HG03060 (cell line): Measurements from ENCODE around the gene PTPRN2.
"Not testable (repeated sequence)": the region's sequence is repeated elsewhere in the genome, so short reads cannot be mapped to it uniquely, and the experiment has no call there.

Experiments
- ATAC-seq: cut with Tn5 transposase; IDR thresholded peaks from one replicate; pipeline ENCODE4 v1.9.1; 2021; ENCODE audit warnings: low read depth, moderate number of reproducible peaks; ENCODE audit not compliant: unreplicated experiment

The PTPRN2 gene

DNA sequence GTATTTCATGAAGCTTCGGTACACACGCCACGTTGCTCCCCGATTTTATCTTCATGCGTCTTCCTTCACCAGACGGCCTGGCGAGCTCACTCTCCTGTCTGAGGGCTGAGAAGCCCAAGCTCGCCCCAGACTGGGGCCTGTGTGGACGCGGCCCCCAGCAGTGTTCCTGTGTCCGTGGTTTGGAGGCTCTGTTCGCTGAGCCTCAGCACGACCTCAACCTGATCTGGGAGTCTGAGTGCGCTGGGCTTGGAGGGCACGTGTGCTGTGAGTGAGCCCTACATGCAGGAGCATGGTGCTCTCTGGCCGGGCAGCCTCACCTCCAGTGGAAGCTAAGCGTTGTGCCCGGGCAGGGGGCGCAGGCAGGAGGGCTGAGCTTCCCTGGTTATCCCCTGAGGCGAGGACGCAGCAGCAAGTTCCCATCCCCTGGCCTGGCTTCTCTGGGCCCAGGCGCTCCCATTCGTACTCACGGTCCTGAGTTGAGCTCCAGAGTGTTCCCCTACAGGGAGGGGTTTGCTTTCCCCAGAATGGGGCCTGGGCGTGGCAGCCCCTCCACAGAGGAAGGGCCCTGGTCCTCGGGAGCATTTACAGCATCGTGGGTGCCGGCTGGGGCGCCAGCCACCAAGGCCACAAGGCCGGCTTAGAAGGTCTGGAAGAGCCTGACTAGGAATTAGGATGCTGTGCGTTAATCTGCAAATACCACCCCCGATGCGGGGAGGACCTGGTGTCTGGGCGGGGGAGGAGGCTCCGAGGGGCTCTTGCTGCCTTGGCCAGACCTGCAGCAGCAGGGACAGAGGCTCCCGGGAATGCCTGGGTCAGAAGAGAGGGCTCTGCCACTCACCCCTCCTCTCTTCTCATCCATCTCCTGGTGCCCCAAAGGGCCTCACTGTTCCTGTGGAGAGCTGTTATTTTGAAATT is 850.2 kb downstream of the PTPRN2 start:
- no peak for ATAC-seq

DNA sequence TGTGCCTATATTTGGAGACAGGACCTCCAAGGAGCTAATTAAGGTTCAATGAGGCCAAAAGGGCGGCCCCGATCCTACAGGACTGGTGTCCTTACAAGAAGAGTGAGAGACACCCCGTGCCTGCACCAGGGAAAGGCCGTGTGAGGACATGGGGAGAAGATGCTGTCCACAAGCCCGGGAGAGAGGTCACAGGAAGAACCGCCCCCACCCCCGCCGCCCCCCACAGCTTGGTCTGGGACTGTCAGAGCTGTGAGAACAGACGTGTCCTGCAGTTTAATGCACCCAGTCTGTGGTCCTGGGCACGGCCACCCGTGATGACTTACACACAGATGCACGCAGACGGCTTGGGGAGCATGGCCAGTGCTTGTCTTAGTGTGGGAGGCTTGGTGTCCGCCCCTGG is 851.3 kb downstream of the PTPRN2 start:
- no peak for ATAC-seq

DNA sequence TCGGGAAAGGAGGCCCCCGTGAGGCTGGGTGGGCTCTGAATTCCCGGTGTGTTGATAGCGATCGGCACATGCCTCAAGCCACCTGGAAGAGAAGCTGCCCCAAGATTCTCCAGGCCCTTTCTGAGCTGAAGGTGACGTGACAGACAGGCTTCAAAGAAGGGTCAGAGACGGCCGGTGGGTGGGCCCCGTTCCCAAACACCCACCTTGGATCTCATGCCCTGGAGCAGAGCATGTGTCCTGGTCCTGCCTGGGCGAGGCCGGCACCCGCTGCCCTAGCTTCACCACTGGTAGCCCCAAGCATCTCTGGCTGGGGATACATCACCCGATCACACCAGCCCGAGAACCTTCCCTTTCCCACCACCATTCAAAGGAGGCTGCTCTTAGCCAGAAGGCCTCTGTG is 851.8 kb downstream of the PTPRN2 start:
- ATAC-seq, result no peak

DNA sequence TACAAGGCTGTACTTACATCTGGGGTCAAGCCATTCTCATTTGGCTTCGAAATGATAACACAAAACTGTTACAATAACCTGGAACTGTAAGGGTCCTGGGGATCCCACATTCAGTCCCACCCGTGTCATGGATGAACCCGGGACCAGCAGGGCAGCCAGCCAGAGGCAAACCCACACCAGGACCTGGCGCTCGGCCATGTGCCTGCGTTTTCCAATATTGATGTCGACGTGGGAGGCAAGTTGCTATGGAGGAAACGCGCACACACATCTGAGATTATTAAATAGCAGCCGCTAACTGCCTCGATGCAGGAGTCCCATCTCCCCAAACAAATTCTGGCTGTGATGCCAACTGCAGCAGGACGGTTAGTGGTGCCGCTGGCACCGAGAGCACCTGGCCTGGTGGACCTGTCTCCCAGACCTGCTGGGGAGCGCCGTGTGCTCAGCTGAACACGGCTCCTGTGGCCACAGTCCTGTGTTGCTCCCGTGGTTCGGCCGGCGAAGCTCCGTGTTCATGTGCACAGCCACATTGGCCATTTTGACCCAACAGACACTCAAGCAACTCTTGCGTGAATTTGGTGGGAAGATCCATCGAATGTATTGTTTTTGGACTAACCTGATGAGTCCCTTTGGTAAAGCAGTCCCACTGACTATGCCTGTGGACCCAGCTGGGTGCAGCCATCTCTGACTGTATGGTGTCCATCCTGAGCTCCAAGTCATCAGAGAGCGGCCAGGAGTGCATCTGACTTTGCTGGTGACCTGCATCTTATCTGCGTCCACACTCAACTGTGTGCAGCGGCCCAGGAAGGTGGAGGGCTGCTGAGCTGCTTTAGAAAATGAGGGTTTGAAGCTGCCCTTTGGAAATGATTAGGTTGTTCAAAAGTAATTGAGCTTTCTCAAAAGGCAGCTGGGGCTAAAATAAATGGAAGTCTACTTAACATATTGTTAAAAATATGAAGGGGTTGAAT is 852.7 kb downstream of the PTPRN2 start:
- ATAC-seq, result no peak

DNA sequence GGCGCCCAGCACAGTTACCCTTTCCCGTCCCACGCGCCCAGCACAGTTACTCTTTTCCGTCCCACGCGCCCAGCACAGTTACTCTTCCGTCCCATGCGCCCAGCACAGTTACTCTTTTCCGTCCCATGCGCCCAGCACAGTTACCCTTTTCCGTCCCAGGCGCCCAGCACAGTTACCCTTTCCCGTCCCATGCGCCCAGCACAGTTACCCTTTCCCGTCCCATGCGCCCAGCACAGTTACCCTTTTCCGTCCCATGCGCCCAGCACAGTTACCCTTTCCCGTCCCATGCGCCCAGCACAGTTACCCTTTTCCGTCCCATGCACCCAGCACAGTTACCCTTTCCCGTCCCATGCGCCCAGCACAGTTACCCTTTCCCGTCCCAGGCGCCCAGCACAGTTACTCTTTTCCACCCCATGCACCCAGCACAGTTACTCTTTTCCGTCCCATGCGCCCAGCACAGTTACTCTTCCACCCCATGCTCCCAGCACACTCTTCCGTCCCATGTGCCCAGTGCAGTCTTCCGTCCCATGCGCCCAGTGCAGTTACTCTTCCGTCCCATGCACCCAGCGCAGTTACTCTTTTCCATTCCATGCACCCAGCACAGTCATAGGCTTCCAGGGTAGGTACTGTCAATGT is 853.7 kb downstream of the PTPRN2 start:
- ATAC-seq, result not testable (repeated sequence)

DNA sequence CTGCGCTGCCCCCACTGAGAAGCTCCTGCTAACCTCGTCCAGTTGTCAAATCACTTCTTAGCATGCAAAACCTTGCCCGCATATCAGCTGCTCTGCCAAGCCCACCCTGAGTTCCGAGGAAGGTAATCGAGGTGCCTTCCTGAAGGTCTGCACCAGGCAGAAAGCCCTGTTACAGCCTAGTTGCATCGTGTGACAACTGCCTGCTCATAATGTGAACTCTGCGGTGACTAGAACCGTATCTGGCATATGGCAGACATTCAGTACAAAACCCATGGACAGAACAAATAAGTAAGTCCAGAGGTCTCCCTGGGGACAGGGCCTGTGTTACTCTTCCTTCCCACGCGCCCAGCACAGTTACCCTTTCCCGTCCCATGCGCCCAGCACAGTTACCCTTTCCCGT is 856.5 kb downstream of the PTPRN2 start:
- no peak for ATAC-seq

DNA sequence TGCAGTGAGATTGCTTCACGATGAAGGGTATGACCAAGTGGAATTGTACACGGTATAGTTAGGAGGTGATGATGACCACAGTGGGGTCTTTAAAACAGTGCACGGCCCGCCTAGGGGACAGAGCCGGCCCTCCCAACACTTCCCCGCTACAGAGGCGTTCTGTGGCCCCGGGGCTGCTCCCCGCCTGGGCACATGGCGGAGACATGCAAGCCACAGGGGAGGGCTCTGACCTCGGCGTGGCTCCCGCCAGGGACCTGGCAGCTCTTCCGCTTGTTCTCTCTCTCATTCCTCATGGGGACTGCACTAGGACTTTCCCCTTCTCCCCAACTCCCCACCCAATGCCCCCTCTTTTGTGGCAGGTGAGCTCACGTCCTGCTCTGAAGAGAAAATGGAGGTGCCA is 857.0 kb downstream of the PTPRN2 start:
- no peak for ATAC-seq

DNA sequence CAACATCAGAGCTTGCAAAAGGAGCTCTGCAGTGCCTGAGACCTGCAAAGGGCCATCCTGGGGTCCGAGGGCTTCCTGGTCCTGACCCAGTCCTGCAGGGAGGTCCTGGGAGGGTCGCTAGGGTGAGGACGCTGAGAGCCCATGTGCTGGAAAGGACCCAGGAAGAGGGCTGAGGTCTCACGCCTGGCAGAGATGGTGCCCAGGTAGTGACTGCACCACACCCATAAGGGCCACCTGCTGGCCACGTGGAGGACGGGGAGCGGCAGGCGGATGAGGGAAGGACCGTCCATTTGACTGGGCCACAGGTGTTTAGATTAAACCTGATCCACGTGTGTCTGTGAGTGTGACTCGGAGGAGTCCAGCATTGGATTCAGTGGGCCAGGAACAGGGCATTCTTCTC is 858.1 kb downstream of the PTPRN2 start:
- ATAC-seq, result no peak

DNA sequence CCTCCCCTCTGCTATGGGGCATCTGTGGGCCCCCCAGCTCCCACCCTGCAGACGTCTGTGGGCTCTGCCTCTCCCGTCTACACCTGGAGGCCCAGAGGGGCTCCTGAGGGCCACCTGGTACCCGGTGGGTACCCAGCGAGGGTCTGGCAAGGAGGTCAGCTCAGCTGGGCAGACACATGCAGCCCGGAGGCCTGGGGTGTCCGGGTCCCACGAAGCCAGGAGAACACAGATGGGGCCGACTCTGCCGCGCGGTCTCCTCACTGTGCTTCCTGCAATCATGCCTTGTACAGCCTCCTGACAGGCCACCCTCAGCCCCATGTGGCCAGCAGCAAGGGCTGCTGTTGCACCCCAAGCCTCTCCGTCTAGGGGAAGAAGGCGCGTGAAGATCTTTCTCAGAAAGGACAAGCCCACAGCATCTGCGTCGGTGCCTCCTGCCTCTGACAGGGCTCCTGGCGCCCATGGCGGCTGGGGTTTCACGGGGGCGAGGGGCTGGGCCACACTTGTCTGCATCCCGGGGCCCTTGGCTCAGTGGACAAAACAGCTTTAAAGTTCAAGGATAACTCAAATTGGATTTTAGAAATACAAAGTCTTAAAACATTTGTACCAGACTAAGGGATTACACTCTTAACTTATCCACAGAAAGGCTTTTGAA is 859.5 kb downstream of the PTPRN2 start:
- ATAC-seq, result no peak

DNA sequence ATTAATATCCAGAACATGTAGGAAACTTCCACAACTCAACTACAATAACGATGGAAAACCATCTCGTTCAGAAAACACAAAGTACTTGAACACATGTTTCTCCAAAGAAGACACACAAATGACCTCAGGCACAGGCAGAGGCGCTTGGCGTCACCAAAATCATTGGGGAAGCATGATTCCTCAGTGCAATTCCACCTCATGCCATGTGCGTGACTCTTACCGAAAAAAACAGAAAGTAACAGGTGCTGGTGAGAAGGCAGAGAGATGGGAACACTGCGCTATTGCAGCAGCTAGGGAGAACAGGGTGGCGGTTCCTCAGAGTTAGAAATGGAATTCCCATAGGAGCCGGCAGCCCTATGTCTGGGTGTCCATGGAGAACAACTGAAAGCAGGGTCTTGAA is 860.9 kb downstream of the PTPRN2 start:
- no peak for ATAC-seq

DNA sequence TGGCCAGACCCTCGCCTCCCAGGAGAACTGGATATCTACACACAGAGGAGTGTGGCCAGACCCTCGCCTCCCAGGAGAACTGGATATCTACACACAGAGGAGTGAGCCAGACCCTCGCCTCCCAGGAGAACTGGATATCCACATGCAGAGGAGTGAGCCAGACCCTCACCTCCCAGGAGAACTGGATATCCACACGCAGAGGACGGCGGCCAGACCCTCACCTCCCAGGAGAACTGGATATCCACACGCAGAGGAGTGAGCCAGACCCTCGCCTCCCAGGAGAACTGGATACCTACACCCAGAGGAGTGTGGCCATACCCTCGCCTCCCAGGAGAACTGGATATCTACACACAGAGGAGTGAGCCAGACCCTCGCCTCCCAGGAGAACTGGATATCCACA is 862.3 kb downstream of the PTPRN2 start:
- ATAC-seq, result not testable (repeated sequence)

DNA sequence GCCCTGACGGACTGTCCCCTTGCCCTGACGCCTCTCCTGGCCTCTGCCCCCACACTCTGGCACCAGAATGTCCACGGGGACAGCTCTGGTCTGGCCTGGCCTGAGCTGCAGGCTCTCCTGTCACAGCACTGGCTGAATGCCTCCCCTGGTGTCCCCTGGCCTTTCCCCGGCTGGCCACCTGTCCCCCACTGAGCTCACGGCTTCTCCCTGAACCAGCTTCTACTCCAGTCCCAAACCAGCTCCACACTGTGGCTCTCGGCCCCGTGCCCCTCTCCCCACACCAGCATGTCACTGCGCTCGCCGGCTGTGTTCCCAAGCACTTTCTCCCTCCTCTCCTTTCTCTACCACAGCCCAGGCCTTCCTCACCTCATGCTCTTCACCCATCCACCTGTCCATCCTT is 864.4 kb downstream of the PTPRN2 start:
- no peak for ATAC-seq

DNA sequence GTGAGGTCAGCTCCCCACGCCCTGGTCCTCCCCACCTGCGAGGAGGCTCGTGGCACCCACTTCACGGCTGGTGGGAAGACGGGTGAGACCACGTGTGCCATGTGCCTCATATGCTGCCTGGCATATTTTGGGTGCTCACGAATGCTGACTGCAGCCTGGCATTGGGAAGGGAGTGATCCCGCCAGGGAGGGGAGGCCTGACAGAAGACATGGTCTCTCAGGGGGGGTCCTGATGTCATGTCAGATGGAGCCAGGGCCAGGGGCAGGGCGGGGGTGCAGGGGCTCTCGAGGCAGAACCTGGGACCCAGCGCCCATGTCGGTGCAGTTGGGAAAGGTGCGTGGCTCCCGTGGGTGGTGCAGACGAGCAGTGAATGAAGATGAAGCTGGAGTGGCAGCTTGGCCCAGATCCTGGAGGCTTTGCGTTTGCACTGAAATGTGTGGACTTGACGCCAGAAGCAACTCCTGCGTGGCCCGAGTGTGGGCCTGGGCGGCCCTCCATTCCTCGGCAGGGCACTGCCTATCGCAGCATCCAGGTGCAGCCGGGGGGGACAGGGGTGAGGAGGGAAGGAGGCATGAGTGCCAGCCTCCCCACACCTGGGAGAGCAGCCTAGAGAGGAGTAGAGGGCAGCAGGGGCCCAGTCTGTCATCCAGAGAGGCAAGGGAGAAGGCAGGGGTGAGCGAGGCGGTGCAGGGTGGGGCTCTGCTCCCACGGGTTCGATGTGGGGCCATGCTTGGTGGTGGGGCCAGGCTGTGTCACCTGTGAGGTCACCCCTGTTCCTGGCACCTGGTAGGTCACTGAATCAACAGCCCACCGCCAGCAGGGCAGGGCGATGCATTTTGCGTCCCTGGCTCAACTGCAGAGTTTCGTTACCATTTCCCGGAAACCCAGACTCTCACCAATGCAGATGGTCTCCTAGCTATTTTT is 865.2 kb downstream of the PTPRN2 start:
- ATAC-seq, result no peak

DNA sequence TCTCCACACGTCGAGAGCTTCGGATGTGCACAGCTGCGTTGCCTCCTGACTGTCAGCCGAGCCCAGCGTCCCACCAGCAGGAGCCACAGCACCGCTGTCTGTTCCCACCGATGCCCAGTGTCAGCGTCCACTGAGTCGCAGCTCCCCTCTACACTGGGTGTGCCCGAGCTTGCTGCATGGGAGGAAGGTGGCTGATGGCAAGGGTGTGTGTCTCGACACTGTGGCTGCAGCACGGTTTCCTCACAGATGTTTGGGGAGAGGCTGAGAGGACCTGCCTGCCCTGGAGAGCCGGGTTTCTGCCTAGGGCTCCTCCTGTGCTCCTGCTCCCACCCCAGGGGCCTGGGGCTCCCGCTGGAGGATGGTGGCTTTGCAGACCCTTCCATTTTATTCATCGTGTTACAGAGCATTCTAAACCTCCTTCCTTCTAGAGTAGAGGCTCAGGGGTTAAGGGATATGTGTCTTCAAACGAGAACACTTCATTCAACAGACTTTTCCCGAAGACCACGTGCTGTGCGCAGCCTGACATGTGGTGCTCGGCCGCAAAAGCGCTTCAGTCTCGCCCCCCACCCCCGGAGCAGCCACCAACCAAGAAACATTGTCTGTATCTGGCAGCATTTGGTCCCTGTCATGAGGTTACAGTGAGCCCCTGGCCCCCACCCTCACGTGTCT is 866.0 kb downstream of the PTPRN2 start:
- ATAC-seq, result no peak

DNA sequence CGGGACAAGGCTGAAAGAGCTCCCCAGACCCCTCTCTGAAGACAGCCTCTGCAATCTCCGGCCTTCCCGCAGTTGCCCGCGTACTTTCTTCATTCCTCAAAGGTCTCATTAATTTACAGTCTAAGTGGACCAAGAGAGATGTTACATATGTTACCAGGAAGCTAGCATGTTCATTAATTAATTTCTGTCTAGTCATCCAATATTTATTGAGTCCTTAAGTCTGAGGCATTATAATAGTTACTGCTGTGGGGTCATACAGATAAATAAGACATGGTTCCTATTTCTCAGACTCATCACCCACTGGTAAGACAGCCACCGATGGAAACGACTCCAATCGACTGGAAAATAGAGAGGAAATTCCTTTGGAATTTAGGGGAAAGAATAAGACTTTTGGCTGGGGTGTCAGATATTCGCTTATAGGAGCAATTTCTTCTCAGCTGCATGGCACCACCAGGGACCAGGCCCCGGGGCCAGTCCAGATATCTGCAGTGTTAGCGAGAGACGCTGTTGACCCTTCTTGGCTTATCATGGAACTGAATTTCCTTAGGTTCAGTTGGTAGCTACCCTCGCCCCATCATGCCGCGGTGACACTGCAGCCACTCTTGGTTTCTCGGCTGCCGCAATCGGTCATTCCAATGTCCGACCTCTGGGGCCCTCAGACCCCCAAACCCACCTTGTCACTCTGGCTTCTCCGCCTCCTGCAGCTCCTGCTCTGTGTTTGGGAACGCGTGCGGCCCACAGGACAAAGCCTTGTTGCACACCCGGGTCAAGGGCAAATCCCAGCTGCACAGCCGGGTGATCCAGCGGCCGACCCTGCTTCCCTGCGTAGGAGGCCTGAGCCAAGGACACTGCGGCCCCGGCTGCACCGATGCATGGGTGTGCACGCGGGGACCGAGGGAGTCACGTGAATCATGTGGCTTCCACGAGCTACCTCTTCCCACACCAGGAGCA is 867.6 kb downstream of the PTPRN2 start:
- no peak for ATAC-seq

DNA sequence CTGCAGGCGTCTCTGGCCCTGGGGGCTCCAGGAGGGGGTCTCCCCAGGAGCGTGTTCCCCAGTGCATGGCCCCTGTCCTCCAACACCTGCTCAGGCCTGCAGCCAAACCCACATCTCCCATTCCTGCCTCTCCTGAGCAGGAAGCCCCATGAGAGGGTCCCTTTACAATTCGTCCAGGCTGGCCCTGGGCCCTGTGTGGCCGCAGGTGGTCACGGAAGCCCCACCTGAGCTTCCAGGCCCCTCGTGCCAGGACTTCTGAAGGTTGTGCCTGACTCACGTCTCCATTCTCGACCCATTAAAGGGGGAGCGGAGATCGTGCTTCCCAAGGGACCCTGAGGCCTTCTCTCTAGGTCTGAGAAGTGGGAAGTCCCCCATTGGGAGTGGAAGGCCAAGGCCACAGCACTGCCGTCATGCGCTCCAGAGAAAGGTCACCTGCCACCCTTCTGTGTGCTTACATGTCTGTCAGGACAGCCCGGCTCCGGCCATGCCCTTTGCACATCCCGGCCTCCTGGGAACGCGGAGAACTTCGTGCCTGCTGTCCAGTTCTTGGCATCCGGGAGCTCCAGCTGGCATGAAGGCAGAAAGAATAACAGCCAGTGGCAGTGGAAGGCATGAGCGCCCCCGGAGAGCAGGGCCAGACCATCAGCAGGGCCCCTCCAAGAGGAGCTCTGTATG is 868.5 kb downstream of the PTPRN2 start:
- ATAC-seq, result no peak

DNA sequence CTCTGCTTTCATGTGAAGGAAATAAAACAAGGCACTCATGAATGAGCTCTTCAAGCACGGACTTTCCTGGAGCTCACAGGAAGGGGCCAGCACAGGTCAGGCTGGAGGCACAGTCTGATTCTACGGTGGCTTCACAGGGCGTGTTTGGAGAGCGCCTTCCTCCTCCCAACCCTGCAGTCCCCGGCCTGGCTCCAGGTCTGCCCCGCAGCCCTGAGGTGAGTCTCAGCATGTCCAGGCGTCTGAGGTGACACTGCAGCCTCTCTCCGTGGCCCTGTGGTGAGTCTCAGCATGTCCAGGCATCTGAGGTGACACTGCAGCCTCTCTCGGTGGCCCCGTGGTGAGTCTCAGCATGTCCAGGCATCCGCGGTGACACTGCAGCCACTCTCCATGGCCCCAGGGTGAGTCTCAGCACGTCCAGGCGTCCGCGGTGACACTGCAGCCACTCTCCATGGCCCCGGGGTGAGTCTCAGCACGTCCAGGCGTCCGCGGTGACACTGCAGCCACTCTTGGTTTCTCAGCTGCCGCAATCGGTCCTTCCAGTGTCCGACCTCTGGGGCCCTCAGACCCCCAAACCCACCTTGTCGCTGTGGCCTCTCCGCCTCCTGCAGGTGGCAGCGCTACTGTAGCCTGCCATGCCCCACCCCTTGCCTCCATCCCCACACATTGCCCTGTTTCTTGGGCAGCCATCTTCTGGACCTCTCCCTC is 869.2 kb downstream of the PTPRN2 start:
- ATAC-seq, result no peak
